ENCODE data around the gene BEST1.
A peak's percentile ranks its signal among the peaks of the same experiment; 100 is the strongest.

The BEST1 gene

GRCh38 chr11:61950035-61950547 lies at the start of gene BEST1:
BEST1 (plus strand) TSS chr11:61950351; CDS start chr11:61951807, 1,456 bp downstream.
- no peak for DNase-seq (ENCODE audit: low read depth, low spot score)

DNA sequence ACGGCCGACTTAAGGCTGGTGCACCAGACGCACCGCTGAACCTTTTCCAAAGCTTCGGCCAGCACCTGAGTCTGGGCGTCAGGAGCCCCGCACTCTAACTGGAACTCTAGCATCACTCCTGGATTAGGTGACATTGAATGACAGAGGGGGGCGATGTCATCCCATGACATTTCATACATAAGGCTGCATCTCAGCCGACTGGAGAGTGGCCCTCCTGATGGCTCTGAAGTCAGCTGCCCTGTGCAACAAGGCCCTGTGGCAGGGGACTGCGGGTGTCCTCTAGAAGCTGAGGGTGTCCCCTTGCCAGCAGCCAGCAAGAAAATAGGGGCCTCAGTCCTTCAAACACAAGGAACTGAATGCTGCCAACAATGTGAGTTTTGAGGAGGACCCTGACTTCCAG lies 48.8 kb upstream of the BEST1 start:
- DNase-seq (ENCODE audit: low read depth, low spot score): no peak

GRCh38 chr11:61902313-61902712 lies 47.8 kb upstream of the BEST1 start:
- no peak for DNase-seq (ENCODE audit: low read depth, low spot score)

DNA sequence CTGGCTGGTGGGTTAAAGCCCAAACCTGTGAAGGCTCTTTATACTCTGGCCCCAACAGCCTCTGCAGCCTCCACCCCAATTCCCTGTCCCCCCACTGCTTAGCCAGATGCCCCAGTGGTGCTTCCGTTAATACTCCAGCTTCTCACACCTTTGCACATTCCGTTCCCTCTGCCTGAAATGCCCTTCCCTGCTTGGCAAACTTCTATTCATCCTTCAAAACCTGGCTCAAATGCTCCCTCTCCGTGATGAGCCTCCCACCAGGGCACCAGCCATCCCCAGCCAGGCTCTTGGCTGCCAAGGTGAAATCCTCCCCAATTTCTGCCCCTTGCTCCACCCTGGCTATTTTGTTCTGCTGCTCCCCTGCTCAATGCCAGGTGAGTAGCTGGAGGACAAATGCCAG lies 46.3 kb upstream of the BEST1 start:
- no peak for DNase-seq (ENCODE audit: low read depth, low spot score)

- DNase-seq (ENCODE audit: low read depth, low spot score): peak; percentile 71
Measured at GRCh38 chr11:61904539-61905048, 45.6 kb upstream of the BEST1 start.

- no peak for DNase-seq (ENCODE audit: low read depth, low spot score)
Measured at GRCh38 chr11:61905067-61905696, 45.0 kb upstream of the BEST1 start.

GRCh38 chr11:61905801-61906521 lies 44.2 kb upstream of the BEST1 start:
- no peak for DNase-seq (ENCODE audit: low read depth, low spot score)

DNA sequence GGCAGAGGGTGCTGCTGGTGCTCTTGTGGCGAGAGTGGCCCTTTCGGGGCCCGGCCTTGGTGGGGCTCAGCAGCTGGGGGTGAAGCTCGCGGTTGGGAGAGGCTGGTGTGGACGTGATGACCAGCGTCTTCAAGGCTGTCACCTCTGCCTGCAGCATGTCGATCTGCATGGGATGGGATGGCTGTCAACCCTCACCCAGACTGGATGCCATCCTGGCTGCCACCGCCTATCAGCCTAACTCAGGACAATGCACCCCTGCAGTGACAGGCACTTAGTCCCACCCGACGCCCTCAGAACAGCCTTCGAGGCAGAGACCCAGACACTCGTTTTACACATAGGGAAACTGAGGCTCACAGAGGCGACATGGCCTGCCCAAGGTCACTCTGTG lies 43.6 kb upstream of the BEST1 start:
- DNase-seq (ENCODE audit: low read depth, low spot score): no peak

DNA sequence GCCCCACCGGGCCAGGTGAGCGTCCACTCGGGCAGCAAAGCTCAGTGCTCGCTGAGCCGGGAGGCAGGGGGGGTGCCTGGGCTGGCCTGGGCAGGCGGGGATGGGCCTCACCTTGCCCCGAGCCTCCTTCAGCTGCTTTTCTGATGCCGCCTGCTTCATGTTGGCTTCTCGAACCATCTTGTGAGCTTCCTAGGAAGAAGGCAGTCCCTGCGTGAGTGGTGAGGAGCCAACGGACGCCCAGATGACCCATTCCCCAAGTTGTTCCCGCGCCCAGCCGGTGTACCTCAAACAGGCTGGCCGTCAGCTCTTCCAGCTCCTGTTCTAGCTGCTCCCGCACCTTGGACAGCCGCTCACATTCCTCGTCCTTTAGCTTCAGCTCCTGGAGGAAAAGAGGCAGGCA lies 42.9 kb upstream of the BEST1 start:
- DNase-seq (ENCODE audit: low read depth, low spot score): no peak

DNA sequence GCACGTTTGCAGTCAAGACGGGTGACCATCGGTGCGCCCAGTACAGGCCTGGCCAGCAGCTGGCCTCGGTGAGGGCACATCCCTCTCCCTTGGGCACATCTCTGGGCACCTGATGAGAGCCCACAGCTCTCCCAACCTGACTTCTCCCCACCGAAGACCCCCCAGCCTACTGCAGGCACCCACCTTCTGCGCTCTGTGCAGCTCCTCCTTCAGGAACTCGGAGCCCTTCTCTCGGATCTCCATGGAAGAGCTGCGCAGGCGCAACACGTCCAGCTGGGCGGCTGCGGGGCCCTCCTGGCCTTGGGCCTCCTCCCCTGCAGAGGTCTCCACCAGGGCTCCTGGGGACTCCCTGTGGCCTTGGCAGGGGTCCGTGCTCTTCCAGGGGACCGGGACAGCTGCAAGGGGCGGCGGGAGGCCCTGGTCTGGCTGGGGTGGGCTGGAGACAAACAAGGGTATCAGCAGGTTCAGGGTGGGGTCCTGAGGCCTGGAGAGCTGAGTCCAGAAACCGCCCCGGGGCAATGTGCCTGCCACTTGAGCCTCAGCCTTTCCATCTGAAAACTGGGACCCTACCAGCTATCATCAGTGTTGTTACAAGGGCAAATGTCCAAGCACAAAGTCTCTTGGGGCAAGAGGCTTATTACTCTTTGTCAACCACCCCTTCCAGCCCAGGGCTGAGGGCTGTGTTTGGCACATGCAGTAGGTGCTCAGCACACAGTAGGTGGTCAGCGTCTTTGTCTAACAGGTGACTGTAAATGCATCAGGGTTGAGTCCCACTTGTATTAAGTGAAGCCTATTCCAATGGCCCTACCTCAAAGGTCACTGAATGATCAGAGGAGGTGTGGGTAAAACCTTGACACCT lies 42.1 kb upstream of the BEST1 start:
- DNase-seq (ENCODE audit: low read depth, low spot score): no peak

DNA sequence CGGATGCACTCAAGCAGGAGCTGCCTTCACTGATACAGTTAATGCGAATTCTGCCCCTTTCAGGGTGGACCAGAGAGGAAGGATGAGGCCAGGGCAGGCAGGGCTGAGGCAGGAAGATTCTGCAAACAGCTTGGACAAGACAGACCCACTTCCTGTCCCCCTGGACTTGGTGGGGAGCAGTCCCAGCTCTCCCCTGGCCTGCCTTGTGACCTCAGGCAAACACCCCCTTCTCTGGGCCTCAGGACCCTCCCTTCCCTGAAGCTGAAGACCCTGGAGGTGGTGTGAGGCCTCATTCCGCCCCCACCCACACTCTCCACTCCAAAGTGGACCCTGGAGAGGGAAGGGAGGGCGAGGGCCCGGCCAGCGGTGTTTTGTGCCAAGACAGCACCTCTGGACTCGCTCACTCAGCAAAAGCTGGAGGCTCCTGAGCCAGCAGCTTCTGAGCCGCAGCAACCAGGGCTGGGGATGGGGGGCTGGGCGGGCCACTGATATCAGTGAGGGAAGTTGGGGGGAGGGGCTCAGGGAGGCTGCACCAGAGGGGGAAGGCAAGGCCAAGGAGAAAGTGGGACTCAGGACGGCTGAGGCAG lies 41.3 kb upstream of the BEST1 start:
- no peak for DNase-seq (ENCODE audit: low read depth, low spot score)

GRCh38 chr11:61910187-61911127 lies 39.7 kb upstream of the BEST1 start:
- DNase-seq (ENCODE audit: low read depth, low spot score): no peak

DNA sequence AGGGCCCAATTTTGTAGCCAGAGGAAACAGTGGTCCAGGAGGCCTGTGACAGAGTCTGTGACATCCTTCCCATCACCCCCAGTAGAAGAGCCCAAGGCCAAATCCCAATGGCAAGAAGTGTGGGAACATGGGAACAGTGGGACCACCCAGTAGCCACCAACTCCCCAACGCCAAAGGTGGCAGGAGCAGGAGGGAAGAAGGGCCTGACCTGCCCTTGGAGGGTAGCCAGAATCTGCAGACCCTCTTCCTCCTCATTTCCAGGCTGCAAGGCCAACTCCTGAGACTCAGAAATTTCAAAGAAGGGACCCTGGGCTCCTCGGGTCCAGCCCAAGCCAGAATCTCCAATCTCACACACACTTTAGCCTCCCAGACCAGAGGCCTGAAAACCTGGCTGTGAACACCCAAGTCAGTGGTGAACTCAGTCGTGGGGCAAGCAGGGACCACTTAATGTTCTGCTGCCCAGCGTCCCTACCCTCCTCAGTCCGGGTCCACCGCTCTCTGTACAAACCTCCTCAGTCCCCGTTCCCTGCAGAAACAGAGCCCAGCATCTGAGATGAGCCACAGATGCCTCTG lies 38.9 kb upstream of the BEST1 start:
- DNase-seq (ENCODE audit: low read depth, low spot score): no peak

GRCh38 chr11:61911701-61912529 lies 38.2 kb upstream of the BEST1 start:
- DNase-seq (ENCODE audit: low read depth, low spot score): peak; percentile 0

DNA sequence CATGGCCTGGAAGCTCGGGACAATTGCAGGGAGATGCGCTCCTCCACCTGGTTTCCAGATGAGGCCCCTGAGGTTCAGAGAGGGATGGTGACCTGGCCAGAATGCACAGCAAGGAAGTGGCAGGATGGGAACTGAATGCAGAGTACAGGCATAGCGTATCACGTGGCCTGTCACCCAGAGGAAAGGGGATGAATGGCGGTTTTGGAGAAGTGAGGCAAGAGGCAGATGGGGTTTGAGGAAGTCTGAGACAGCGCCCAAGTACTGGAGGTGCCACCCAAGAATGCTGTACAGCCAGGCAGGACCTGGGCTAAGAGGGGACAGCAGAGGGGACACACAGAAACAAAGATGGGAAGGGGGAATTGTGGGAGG lies 37.6 kb upstream of the BEST1 start:
- no peak for DNase-seq (ENCODE audit: low read depth, low spot score)

DNA sequence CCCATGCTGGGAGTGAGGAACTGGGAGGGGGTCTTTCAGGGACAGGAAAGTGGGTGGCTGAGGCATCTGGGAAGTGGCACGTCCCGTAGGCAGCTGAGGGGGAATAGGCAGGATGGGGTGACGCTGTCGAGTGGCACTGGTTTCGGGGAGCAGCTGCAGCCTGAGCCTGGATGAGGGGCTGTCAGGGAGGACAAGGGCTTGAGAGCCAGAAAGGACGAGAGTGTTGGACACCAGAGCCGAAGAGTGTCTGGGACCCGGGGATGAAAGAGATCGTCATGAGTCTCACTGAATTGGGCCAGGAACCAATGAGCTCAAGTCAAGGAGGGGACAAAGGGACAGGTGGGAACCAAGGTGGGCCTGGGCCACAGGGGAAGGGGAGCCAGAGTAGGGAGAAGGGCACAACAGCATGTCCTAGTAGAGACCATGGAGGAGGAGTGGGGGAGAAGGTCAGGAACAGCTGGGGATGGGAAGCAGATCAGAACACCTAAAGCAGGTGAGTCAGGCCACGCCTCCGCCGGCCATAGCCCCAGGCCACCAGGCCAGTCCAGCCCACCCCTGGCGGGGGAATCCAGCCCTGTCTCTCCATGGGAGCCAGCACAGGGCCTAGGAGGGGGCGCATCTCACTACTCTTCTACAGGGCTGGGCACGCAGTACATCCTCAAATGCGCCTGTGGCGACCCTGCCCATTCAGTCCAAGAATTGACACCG lies 37.0 kb upstream of the BEST1 start:
- DNase-seq (ENCODE audit: low read depth, low spot score): peak; percentile 37

DNA sequence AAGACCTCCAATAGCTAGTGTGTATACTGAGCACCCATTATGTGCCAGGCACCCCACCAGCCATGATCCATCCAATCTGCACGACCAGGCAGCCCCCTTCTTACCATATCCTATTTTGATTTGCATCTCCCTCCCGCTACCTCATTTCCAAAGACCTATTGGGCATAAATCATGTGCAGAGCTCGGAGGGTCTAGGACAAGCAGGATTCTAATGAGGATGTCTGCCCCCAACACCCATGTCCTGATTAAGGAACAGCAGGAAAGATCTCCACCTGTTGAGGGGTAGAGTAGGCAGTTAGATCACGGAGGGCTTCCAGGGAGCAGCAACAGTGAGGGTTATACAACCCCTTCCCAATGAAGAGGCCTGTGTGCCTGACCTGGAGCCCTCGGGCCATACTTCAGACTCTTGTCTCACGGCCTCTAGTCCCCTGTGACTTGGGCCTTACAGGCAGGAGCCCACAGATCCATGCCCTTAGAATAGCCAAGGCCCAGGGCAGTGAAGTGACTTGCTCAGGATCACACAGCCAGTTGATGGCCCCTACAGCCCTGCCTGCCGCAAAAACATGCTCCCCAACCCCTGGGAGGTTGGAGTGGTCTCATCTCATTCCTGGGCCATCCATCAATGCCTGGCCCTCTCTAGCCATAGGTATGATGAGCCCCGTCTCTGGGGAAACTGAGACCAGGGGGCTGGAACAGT lies 36.3 kb upstream of the BEST1 start:
- peak; percentile 2 for DNase-seq (ENCODE audit: low read depth, low spot score)
